Dedifferentiated amniotic fluid mesenchymal stem cell (primary cell): ENCODE data around the gene IDUA.
"Not testable (repeated sequence)": the region's sequence is repeated elsewhere in the genome, so short reads cannot be mapped to it uniquely, and the experiment has no call there.

Source experiments
- DNase-seq: peaks from one replicate; pipeline ENCODE4 v3.0.0-alpha.2; 2016; ENCODE audit errors: extremely low spot score

IDUA gene

DNA sequence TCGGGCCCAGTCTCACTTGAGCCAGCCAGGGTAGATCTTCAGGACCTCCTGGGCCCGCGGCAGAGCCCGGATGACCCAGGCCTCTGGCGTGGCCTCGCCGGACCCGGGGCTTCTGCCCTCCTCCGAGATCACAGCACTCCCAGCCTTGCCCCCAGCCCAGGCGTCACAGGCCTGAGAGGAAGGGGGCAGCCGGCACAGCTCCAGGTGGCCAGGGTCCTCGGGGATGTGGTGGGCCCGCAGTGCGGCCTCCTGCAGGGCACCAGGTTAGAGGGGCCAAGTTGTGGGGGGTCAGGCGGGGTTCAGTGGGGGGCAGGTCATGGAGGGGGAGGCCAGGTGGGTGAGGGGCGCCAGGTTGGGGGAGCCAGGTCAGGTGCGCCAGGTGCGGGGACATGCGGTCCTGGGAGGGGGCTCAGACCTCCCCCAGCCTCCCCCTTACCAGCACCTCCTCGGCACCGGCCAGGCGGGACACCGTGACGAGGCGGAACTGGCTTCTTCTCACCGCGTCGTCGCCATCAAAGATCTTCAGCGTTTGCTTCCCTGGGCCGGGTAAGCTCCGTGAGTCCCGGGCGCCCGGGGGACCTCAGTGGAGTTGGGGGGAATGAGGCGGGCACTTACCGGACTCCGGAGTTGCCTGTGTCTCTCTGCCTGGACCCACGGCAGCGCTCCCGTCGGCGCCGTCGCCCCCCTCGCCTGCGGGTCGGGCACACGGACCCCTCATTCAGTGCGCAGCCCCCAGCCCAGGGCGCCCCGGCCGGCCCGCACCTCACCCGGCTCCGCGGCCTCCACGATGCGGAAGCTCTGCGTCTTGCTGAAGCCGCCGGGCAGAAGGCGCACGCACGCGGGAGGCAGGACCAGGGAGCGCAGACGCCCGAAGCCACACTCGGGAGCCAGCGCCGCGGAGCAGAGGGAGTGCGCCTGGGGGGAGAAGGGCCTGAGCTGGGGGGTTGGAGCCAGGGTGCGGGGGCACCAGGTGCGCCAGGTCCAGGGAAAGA lies 19.4 kb upstream of the IDUA start:
- no peak for DNase-seq

GRCh38 chr4:968221-968620 lies 18.6 kb upstream of the IDUA start:
- no peak for DNase-seq

GRCh38 chr4:968621-969394 lies 18.0 kb upstream of the IDUA start:
- DNase-seq = no peak

- no peak for DNase-seq
These were observed 16.6 kb upstream of the IDUA start for GRCh38 chr4:970046-970745.

GRCh38 chr4:970854-971520 lies 15.9 kb upstream of the IDUA start:
- DNase-seq = no peak

GRCh38 chr4:971666-972500 lies 15.0 kb upstream of the IDUA start:
- no peak for DNase-seq

DNA sequence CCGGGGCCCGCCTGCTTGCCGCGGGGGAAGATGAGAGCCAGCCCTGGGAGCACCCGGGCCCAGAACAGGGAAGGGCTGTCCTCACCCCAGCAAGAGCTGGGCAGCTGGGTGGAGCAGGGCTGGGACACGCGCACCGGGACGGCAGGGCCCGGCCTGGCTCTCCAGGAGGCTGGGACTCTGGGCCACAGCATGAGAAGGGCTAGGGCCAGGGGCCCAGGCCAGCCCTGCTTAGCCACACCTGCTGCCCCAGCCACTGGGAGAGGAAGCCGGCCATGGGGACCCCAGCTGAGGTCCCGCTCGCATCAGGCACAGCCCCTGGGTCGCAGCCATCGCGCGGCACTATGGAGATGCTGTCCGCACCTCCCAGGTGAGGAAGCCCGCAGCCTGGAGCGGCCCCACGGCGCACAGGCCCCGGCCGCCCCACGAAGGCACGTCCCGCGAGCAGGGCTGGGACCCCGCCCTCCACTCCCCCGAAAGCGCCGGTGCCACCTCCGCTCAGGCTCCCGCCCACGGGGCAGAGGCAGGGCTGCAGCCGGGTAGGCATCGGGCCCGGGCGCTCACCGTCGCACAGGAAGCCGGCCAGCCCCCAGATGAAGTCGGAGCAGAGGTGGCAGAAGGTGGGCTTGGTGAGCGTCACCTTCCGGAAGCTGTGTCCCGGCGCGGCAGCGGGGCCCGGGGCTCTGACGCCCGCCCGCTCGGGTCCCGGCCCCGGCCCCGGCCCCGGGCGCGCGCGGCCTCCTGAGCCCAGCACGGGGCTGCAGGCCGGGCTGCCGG lies 14.0 kb upstream of the IDUA start:
- DNase-seq = no peak

- peak; percentile 74 for DNase-seq
These were observed 13.1 kb upstream of the IDUA start, which contains the start of gene DGKQ for GRCh38 chr4:973431-974397. Gene DGKQ, minus strand, starts transcription at chr4:973569. Its CDS starts 87 bp downstream, at chr4:973482.

DNA sequence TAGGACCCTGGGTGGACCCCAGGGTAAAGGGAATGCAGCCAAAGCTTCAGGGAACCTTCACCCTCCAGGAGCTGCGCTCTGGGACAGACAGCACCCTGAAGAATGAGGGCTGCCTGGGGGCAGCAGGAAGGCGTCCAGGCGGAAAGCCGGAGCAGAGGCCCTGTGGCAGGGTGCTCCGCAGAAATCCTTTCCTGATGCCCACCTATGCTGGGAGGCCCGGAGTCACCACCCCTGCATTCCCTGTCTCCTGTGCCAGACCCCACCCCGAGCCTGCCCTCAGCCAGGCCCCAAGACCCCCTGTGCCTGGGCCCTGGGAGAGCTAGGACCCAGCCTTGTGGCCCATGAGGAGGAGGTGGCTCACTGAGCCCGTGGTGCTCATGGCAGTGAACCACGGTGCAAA lies 12.2 kb upstream of the IDUA start:
- DNase-seq = no peak

DNA sequence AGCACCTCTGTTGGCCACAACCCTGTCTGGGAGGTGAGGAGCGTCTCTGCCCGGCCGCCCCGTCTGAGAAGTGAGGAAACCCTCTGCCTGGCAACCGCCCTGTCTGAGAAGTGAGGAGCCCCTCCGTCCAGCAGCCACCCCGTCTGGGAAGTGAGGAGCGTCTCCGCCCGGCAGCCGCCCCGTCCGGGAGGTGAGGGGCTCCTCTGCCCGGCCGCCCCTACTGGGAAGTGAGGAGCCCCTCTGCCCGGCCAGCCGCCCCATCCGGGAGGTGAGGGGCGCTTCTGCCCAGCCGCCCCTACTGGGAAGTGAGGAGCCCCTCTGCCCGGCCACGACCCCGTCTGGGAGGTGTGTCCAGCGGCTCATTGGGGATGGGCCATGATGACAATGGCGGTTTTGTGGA lies 10.8 kb upstream of the IDUA start:
- DNase-seq = not testable (repeated sequence)

- peak; percentile 39 for DNase-seq
These were observed 7.7 kb upstream of the IDUA start for GRCh38 chr4:978957-979701.

- DNase-seq = no peak
These were observed 4.6 kb upstream of the IDUA start for GRCh38 chr4:982291-982690.

- DNase-seq = no peak
These were observed 4.0 kb upstream of the IDUA start for GRCh38 chr4:982814-983213.

GRCh38 chr4:984336-985054 lies 2.3 kb upstream of the IDUA start:
- no peak for DNase-seq

DNA sequence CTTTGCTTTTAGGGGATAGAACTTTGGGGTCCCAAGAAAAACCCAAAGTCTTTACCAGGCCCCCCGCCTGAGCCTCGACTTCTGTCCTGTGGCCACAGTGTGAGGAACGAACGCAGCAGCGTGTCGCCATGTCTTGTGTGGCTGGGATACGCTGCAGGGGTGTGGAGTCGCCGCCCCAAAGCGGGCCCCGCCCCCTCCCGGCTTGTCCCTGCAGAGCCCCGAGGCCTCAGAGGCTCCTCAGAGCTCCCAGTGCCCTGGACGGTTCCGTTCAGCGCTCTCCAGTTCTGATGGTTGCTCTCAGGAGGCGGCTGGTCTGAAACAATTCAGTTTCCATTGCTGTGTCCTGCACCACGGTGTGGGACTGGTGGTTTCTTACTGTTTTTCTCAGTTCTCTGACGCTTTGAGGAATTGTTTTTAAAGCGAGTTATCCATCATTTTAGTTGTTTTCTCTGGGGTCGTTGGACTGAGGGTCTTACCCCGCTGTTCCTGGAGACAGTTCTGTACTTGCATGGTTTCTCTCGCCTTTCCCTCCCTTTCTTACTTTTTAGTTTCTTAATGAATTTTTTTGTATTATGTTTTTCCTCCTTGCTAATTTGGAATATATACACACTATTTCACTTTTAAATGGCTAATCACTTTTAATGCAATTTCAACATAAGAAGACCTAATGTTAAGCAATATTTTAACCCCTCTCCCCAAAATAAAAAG lies 1.6 kb upstream of the IDUA start:
- DNase-seq = no peak

GRCh38 chr4:986428-986878 lies 391 bp upstream of the IDUA start:
- no peak for DNase-seq
